Upper lobe of left lung (tissue), 6 donors: ENCODE results near the gene FLOT2. TPM values are rescaled to one million over a fixed set of nuclear protein-coding genes. Genes with fewer than 3 reads are reported as not detected.

Source experiments
- ATAC-seq, 2 donors: fragments of 200-7000 bp; cut with Tn5 transposase; one replicate each; pipeline ENCODE4 v1.9.1; 2022; ENCODE audit warnings: mild to moderate bottlenecking in 2 of 2, moderate library complexity in 2 of 2; ENCODE audit not compliant: low FRiP score in 2 of 2
- DNase-seq, 2 donors: peaks; one replicate each; pipeline ENCODE4 v3.0.0-alpha.2; 2019 to 2020
- H3K27ac ChIP-seq, 4 donors: fragments of 200-600 bp; sonication (generic); one replicate each; pipeline ENCODE4 v1.5.1; 2016 to 2019
- H3K27me3 ChIP-seq, 4 donors: fragments of 200-600 bp; sonication (generic); one replicate each; pipeline ENCODE4 v1.5.1; 2017 to 2019
- H3K36me3 ChIP-seq, 4 donors: fragments of 200-600 bp; sonication (generic); one replicate each; pipeline ENCODE4 v1.5.1; 2016 to 2019
- H3K4me1 ChIP-seq, 4 donors: fragments of 200-600 bp; sonication (generic); one replicate each; pipeline ENCODE4 v1.5.1; 2018 to 2019
- H3K4me3 ChIP-seq, 4 donors: fragments of 200-600 bp; sonication (generic); one replicate each; pipeline ENCODE4 v1.5.1; 2017 to 2019; ENCODE audit warnings: mild to moderate bottlenecking in 2 of 4, moderate library complexity in 1 of 4
- H3K9me3 ChIP-seq, 4 donors: fragments of 200-600 bp; sonication (generic); one replicate each; pipeline ENCODE4 v1.5.1; 2018 to 2019
- CTCF ChIP-seq, 6 experiments: fragments of 450-650 bp in 4 of 6; fragments of 200-600 bp in 2 of 6; sonication (generic) in 2 of 6; IDR thresholded peaks; one replicate each; pipeline ENCODE4 v1.5.1; 2016 to 2019; ENCODE audit warnings: antibody characterized with exemption in 6 of 6
- EP300 ChIP-seq, 4 donors: sonication (generic); formaldehyde crosslinking; IDR thresholded peaks; one replicate each; pipeline ENCODE4 v1.5.1; 2017; ENCODE audit warnings: antibody characterized with exemption in 4 of 4, control low read depth in 2 of 4
- POLR2A ChIP-seq, 4 donors: fragments of 450-650 bp; IDR thresholded peaks; one replicate each; pipeline ENCODE4 v1.5.1; 2016 to 2017; ENCODE audit warnings: antibody characterized with exemption in 4 of 4, mild to moderate bottlenecking in 2 of 4
- POLR2AphosphoS5 ChIP-seq, 2 donors: sonication (generic); formaldehyde crosslinking; IDR thresholded peaks; one replicate each; pipeline ENCODE4 v1.5.1; 2017; ENCODE audit warnings: antibody characterized with exemption in 2 of 2
- WGBS, 2 donors: methylation state at CpG; one replicate each; pipeline ENCODE4 v1.1.5; 2017 to 2018; 5-methylcytosine and 5-hydroxymethylcytosine counted together
- total RNA-seq, 6 donors: library from RNA; depleted of rRNA in 4 of 6; stranded (reverse); fragments of >200 nt in 4 of 6; gene quantifications; one replicate each; pipeline versions ENCODE4 v1.1.0 to v1.2.1, GENCODE V29; 2016 to 2021
- donor health status: DM: no; HTN: no; CAD: no; lungs with moderate emphysema.
- donor health status: DM: no; HTN: yes; CAD: no; lungs with severe emphysema.

Gene FLOT2
- total RNA-seq, 6 donors from 2014 or later: 75.4 to 211 (median 85.8) TPM

- Histone ChIP-seq H3K4me3 (no peak overlapping the region), H3K36me3 (peaks cover 29 to 79% (median 67%) of the 10 kb centered on the region in 4 donors), H3K4me1 (no peaks in the 10 kb centered on the region), H3K27me3 (no peaks in the 10 kb centered on the region), H3K27ac (no peak overlapping the region), H3K9me3 (no peaks in the 10 kb centered on the region)
- no peak for ATAC-seq
- 84 to 85% methylated on average over 5 to 9 of the region's 10 CpGs for WGBS, 2 donors
- no peak for TF ChIP-seq EP300 (IDR thresholded peaks at IDR 0.05)
- no peak for TF ChIP-seq CTCF (IDR thresholded peaks at IDR 0.05)
- no peak for TF ChIP-seq POLR2AphosphoS5 (IDR thresholded peaks at IDR 0.05)
- TF ChIP-seq POLR2A (IDR thresholded peaks at IDR 0.05): no peak
- DNase-seq: peak in 1 of 2 donors; percentile 60
Observed at GRCh38 chr17:28885951-28886350, 11.6 kb downstream of the FLOT2 start.

- ATAC-seq (no peak), DNase-seq (no peak)
- Histone ChIP-seq H3K4me3 (no peak overlapping the region), H3K27me3 (no peaks in the 10 kb centered on the region), H3K27ac (no peak overlapping the region), H3K9me3 (no peaks in the 10 kb centered on the region), H3K4me1 (no peaks in the 10 kb centered on the region), H3K36me3 (peaks cover 35 to 83% (median 73%) of the 10 kb centered on the region in 4 donors)
- 96 to 97% methylated on average over 4 of the region's 4 CpGs for WGBS, 2 donors
- no peak for TF ChIP-seq CTCF (IDR thresholded peaks at IDR 0.05)
Observed at GRCh38 chr17:28885363-28885762, 12.2 kb downstream of the FLOT2 start.

GRCh38 chr17:28883967-28884702 lies 13.4 kb downstream of the FLOT2 start:
- Histone ChIP-seq H3K27me3 (no peaks in the 10 kb centered on the region), H3K9me3 (no peaks in the 10 kb centered on the region), H3K36me3 (peaks cover 45 to 95% (median 85%) of the 10 kb centered on the region in 4 donors), H3K27ac (no peak overlapping the region), H3K4me3 (no peak overlapping the region), H3K4me1 (no peaks in the 10 kb centered on the region)
- WGBS, 2 donors: 90 to 94% methylated on average over 22 to 27 of the region's 27 CpGs
- ATAC-seq (no peak), DNase-seq (peak in 1 of 2 donors; percentile 41)
- TF ChIP-seq EP300 (IDR thresholded peaks at IDR 0.05): no peak
- TF ChIP-seq CTCF (IDR thresholded peaks at IDR 0.05): no peak
- TF ChIP-seq POLR2A (IDR thresholded peaks at IDR 0.05): no peak
- no peak for TF ChIP-seq POLR2AphosphoS5 (IDR thresholded peaks at IDR 0.05)

- peaks cover 43 to 94% (median 82%) of the 10 kb centered on the region in 4 donors for H3K36me3 ChIP-seq
Observed at GRCh38 chr17:28882154-28882895, 15.2 kb downstream of the FLOT2 start.

More at GRCh38 chr17:28882154-28882895, 15.2 kb downstream of the FLOT2 start:
- H3K9me3 ChIP-seq: no peaks in the 10 kb centered on the region
- H3K4me1 ChIP-seq: no peaks in the 10 kb centered on the region
- DNase-seq: peak in 1 of 2 donors; percentile 26
- TF ChIP-seq CTCF (IDR thresholded peaks at IDR 0.05) (no peak), POLR2A (IDR thresholded peaks at IDR 0.05) (no peak), POLR2AphosphoS5 (IDR thresholded peaks at IDR 0.05) (no peak)
- no peaks in the 10 kb centered on the region for H3K27me3 ChIP-seq
- WGBS, 2 donors: 90 to 95% methylated on average over 9 to 18 of the region's 18 CpGs
- no peak overlapping the region for H3K4me3 ChIP-seq
- no peak for ATAC-seq
- H3K27ac ChIP-seq: no peak overlapping the region
